Activated naive CD4-positive, alpha-beta T cell treated with anti-CD3 and anti-CD28 coated beads for 36 hours (primary cell): ENCODE results near the gene LSM7. TPM values are rescaled to one million over a fixed set of nuclear protein-coding genes. Genes with fewer than 3 reads are reported as not detected.

Experiments used
- CTCF ChIA-PET: fragments of 350-600 bp; sonication (Branson Sonifier 250); formaldehyde crosslinking; loops from one replicate; lab custom pipeline; 2021; ENCODE audit warnings: antibody characterized with exemption; lab: Charles Lee
- DNase-seq: peaks from one replicate; pipeline ENCODE4 v3.0.0-alpha.2; 2020
- H3K27ac Mint-ChIP-seq: one replicate; pipeline ENCODE4 v1.8.0; 2021; ENCODE audit warnings: mild to moderate bottlenecking, mixed read lengths
- H3K27me3 Mint-ChIP-seq: one replicate; pipeline ENCODE4 v1.8.0; 2021; ENCODE audit warnings: low read depth, mixed read lengths
- H3K36me3 Mint-ChIP-seq: one replicate; pipeline ENCODE4 v1.8.0; 2021; ENCODE audit warnings: low read depth, mixed read lengths
- H3K4me1 Mint-ChIP-seq: one replicate; pipeline ENCODE4 v1.8.0; 2021; ENCODE audit warnings: low read depth, mixed read lengths
- H3K4me3 Mint-ChIP-seq: one replicate; pipeline ENCODE4 v1.8.0; 2021; ENCODE audit warnings: mild to moderate bottlenecking, moderate library complexity, mixed read lengths
- H3K9me3 Mint-ChIP-seq: one replicate; pipeline ENCODE4 v1.8.0; 2021; ENCODE audit warnings: mixed read lengths
- intact Hi-C: fragments of 100-400 bp; cut with micrococcal nuclease; formaldehyde crosslinking; loops from one replicate; pipeline ENCODE4 v1.15.1; 2023
- total RNA-seq, 2 experiments: library from RNA; stranded (reverse); gene quantifications; one replicate each; pipeline ENCODE4 v1.2.3, GENCODE V29; 2021

Gene LSM7
- total RNA-seq, 2 experiments from 2014 or later, result 162 to 164 TPM

DNA sequence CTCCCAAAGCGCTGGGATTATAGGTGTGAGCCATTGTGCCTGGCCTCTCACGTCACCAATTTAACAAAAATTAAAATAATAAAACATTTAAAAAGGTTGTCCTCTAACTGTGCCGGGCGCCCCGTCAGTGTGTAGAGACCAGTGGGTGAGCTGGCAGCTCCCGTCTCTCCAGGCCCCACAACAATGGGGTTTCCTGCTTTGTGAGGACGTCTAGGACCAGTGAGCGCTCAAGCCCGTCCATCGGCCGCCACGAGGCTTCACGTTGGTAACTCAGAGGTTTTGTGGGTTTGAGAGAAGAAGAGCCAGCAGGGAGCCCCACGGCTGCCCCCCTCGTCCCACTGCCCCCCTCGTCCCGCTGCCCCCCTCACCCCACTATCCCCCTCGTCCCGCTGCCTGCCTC, 4.7 kb downstream of the LSM7 start:
- H3K27me3 Mint-ChIP-seq, result no peaks in the 10 kb centered on the region
- H3K9me3 Mint-ChIP-seq, result no peaks in the 10 kb centered on the region
- H3K36me3 Mint-ChIP-seq, result peaks cover 26% of the 10 kb centered on the region
- H3K27ac Mint-ChIP-seq, result no peak overlapping the region
- H3K4me3 Mint-ChIP-seq, result no peak overlapping the region
- intact Hi-C loops, result no loop called here
- DNase-seq, result no peak
- H3K4me1 Mint-ChIP-seq, result peaks cover 34% of the 10 kb centered on the region
- CTCF ChIA-PET, result interaction anchor here (0.7 kb wide), 1 partner anchor 21 kb away, joined by 4 read pairs; no protein-coding TSS in a partner anchor

DNA sequence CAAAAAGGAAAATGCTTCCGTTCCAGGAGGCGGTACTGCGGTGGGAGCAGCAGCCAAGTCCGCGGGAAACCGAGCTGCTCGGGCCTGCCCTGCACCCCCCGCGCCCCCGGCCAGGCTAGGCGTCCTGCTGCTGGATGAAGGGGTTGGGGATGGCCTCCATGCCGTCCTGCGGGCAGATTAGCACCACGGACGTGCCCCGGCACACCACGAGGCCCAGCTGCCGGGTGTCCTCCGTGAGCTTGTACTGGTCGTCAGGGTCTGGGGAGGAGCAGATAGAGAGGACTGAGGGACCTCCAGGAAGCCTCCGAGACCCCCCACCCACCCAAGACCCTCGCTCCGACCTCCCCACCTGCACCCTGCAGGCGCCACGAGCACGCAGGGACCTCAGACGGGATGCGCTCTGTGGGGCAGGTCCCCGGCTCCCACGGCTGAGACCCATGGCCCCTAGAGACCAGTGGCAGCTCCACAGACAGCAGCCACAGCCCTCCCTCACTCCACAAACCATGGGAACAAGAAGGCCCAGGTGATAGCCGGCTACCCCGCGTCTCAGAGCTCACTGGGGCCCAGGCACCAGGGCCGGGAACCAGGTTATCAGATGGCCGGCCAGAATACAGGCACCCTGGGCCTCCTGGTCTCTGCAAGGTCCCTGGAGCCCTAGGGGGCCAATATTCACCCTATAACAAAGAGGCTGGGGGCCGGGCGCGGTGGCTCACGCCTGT, 6.7 kb downstream of the LSM7 start:
- peaks cover 18% of the 10 kb centered on the region for H3K36me3 Mint-ChIP-seq
- CTCF ChIA-PET, result interaction anchor here (0.5 to 0.6 kb wide), 2 partner anchors 20 to 150 kb away, joined by 3 read pairs; no protein-coding TSS in a partner anchor
- H3K27ac Mint-ChIP-seq, result no peak overlapping the region
- no peaks in the 10 kb centered on the region for H3K27me3 Mint-ChIP-seq
- intact Hi-C loops, result no loop called here
- H3K4me1 Mint-ChIP-seq, result peaks cover 23% of the 10 kb centered on the region
- no peak for DNase-seq
- no peaks in the 10 kb centered on the region for H3K9me3 Mint-ChIP-seq
- H3K4me3 Mint-ChIP-seq, result no peak overlapping the region

DNA sequence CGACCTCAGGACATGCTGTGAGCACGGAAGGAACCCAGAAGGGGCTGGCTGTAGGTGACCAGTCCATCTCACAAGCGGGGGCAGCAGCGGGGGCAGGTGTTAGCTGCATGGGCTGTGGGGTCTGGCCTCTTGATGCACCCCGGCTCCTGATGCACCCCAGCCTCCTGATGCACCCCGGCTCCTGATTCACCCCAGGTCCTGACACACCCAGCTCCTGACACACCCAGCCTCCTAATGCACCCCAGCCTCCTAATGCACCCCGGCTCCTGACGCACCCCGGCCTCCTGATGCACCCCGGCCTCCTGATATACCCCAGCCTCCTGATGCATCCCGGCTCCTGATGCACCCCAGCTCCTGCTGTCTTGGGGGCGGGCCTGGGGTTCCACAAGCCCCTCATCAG, 7.4 kb downstream of the LSM7 start:
- H3K4me1 Mint-ChIP-seq, result peaks cover 15% of the 10 kb centered on the region
- H3K27me3 Mint-ChIP-seq, result no peaks in the 10 kb centered on the region
- intact Hi-C loops, result no loop called here
- CTCF ChIA-PET, result no interaction called here
- peaks cover 15% of the 10 kb centered on the region for H3K36me3 Mint-ChIP-seq
- H3K4me3 Mint-ChIP-seq, result no peak overlapping the region
- peaks cover 1% of the 10 kb centered on the region for H3K9me3 Mint-ChIP-seq
- no peak overlapping the region for H3K27ac Mint-ChIP-seq
- no peak for DNase-seq

- no peak overlapping the region for H3K27ac Mint-ChIP-seq
- H3K9me3 Mint-ChIP-seq, result peaks cover 10% of the 10 kb centered on the region
- H3K27me3 Mint-ChIP-seq, result peaks cover 4% of the 10 kb centered on the region
- H3K4me1 Mint-ChIP-seq, result peaks cover 6% of the 10 kb centered on the region
- H3K4me3 Mint-ChIP-seq, result no peak overlapping the region
- intact Hi-C loops, result no loop called here
- CTCF ChIA-PET, result no interaction called here
- no peak for DNase-seq
- H3K36me3 Mint-ChIP-seq, result peaks cover 7% of the 10 kb centered on the region
These were observed 8.3 kb downstream of the LSM7 start for GRCh38 chr19:2320049-2320448.

DNA sequence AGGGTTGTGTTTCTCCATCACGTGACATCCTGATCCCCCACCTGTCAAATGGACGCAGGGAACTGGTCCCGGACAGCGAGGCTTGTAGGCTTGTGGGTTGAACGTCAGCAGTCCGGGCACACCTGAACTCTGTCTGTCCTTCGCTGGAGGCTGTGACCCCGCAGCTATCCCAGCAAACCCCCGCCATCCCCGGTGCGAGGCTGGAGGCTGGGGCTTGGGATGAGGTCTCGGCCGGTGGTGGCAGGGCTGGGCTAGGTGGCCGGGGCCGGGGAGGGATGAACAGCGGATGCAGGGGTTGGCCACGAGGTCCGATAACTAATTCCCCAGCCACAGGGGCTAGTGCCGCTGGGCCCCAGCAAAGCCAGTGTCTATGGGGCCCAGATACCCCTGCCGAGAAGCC, 8.8 kb downstream of the LSM7 start:
- peaks cover 14% of the 10 kb centered on the region for H3K9me3 Mint-ChIP-seq

GRCh38 chr19:2318923-2319322, 9.5 kb downstream of the LSM7 start:
- peaks cover 4% of the 10 kb centered on the region for H3K36me3 Mint-ChIP-seq
- no peaks in the 10 kb centered on the region for H3K4me1 Mint-ChIP-seq
- no peak overlapping the region for H3K27ac Mint-ChIP-seq
- no peak overlapping the region for H3K4me3 Mint-ChIP-seq
- CTCF ChIA-PET, result interaction anchor here (0.6 kb wide), 1 partner anchor 406 kb away, joined by 3 read pairs; no protein-coding TSS in a partner anchor
- H3K9me3 Mint-ChIP-seq, result peaks cover 14% of the 10 kb centered on the region
- intact Hi-C loops, result no loop called here
- peaks cover 14% of the 10 kb centered on the region for H3K27me3 Mint-ChIP-seq
- no peak for DNase-seq

More for the DNA sequence above, 8.8 kb downstream of the LSM7 start:
- intact Hi-C loops, result no loop called here
- Mint-ChIP-seq H3K4me3 (no peak overlapping the region), H3K36me3 (peaks cover 7% of the 10 kb centered on the region), H3K4me1 (peaks cover under 1% of the 10 kb centered on the region), H3K27me3 (peaks cover 9% of the 10 kb centered on the region), H3K27ac (no peak overlapping the region)
- DNase-seq, result no peak
- CTCF ChIA-PET, result no interaction called here

- Mint-ChIP-seq H3K9me3 (peaks cover 14% of the 10 kb centered on the region), H3K36me3 (peaks cover 2% of the 10 kb centered on the region), H3K27me3 (peaks cover 22% of the 10 kb centered on the region), H3K27ac (no peak overlapping the region), H3K4me3 (no peak overlapping the region), H3K4me1 (no peaks in the 10 kb centered on the region)
- intact Hi-C loops, result no loop called here
- DNase-seq, result no peak
- CTCF ChIA-PET, result interaction anchor here (0.8 kb wide), 1 partner anchor 74 kb away, joined by 3 read pairs; no protein-coding TSS in a partner anchor
These were observed 10.6 kb downstream of the LSM7 start for GRCh38 chr19:2317756-2318155.

DNA sequence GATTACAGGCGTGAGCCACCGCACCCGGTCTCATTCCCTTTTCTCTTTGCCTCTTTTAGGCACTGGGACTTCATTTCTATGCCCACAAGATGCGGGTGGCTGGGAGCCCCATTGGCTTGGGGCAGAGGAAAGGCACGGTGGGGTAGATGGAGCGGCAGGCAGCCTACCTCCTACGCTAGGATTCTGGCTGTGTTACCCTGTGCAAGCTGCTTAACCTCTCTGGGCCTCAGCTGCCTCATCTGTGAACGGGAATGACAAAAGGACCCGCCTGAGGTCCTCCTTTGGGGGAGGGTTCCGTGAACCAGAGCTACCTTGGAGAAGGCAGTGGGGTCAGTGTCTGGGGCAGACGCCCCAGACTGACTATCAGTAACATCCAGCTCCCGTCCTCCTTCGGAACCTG, 11.1 kb downstream of the LSM7 start:
- H3K4me1 Mint-ChIP-seq, result no peaks in the 10 kb centered on the region
- peaks cover 24% of the 10 kb centered on the region for H3K27me3 Mint-ChIP-seq
- no peak overlapping the region for H3K27ac Mint-ChIP-seq
- intact Hi-C loops, result no loop called here
- H3K9me3 Mint-ChIP-seq, result peaks cover 14% of the 10 kb centered on the region
- no peak for DNase-seq
- no peaks in the 10 kb centered on the region for H3K36me3 Mint-ChIP-seq
- no peak overlapping the region for H3K4me3 Mint-ChIP-seq
- CTCF ChIA-PET, result interaction anchor here (0.8 kb wide), 1 partner anchor 74 kb away, joined by 3 read pairs; no protein-coding TSS in a partner anchor

GRCh38 chr19:2315818-2316353, 12.5 kb downstream of the LSM7 start:
- intact Hi-C loops, result no loop called here
- Mint-ChIP-seq H3K9me3 (peaks cover 14% of the 10 kb centered on the region), H3K4me3 (no peak overlapping the region), H3K27me3 (peaks cover 28% of the 10 kb centered on the region), H3K4me1 (no peaks in the 10 kb centered on the region), H3K36me3 (no peaks in the 10 kb centered on the region), H3K27ac (no peak overlapping the region)
- DNase-seq, result peak; percentile 39
- CTCF ChIA-PET, result interaction anchor here (0.6 to 1.1 kb wide), 3 partner anchors 23 to 321 kb away, joined by 3 to 4 read pairs (median 3); no protein-coding TSS in a partner anchor

DNA sequence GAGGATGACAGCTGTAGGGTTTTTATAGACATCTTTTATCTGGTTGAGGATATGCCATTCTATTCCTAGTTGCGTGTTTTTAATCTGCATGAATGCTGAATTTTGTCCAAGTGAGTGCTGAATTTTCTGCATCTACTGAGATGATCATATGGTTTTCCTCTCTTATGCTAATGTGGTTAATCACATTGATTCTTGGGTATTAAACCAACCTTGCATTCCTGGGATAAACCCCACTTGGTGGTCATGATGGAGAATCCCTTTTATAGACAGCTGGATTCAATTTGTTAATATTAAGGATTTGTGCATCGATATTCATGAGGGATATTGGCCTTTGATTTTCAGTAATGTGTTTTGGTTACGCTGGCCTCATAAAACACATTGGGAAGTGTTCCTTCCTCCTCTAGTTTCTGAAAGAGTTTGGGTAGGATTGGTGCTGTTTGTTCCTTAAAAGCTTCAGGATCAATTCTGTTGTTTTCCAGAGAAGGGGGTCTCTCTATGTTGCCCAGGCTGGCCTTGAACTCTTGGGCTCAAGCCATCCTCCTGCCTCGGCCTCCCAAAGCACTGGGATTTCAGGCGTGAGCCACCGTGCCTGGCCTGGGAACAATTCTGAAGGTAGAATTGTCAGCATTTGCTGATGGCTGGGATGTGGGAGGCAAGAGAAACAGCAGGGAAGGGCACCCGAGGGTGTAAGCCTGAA, 13.1 kb downstream of the LSM7 start:
- Mint-ChIP-seq H3K4me3 (no peak overlapping the region), H3K27me3 (peaks cover 31% of the 10 kb centered on the region), H3K27ac (no peak overlapping the region), H3K9me3 (peaks cover 14% of the 10 kb centered on the region), H3K36me3 (no peaks in the 10 kb centered on the region), H3K4me1 (no peaks in the 10 kb centered on the region)
- intact Hi-C loops, result no loop called here
- CTCF ChIA-PET, result interaction anchor here (1.1 kb wide), 1 partner anchor 322 kb away, joined by 4 read pairs; no protein-coding TSS in a partner anchor
- no peak for DNase-seq

GRCh38 chr19:2312820-2313501, 15.4 kb downstream of the LSM7 start:
- no peak overlapping the region for H3K4me3 Mint-ChIP-seq
- no peak overlapping the region for H3K27ac Mint-ChIP-seq
- peaks cover 50% of the 10 kb centered on the region for H3K27me3 Mint-ChIP-seq
- intact Hi-C loops, result no loop called here
- DNase-seq, result no peak
- no peaks in the 10 kb centered on the region for H3K36me3 Mint-ChIP-seq
- peaks cover 2% of the 10 kb centered on the region for H3K4me1 Mint-ChIP-seq
- CTCF ChIA-PET, result interaction anchor here (0.7 kb wide), 1 partner anchor 722 kb away, joined by 3 read pairs; no protein-coding TSS in a partner anchor
- H3K9me3 Mint-ChIP-seq, result peaks cover 14% of the 10 kb centered on the region

- H3K9me3 Mint-ChIP-seq, result peaks cover 14% of the 10 kb centered on the region
- intact Hi-C loops, result no loop called here
- H3K4me1 Mint-ChIP-seq, result peaks cover 5% of the 10 kb centered on the region
- no peaks in the 10 kb centered on the region for H3K36me3 Mint-ChIP-seq
- CTCF ChIA-PET, result no interaction called here
- no peak for DNase-seq
- H3K4me3 Mint-ChIP-seq, result no peak overlapping the region
- H3K27ac Mint-ChIP-seq, result no peak overlapping the region
- peaks cover 61% of the 10 kb centered on the region for H3K27me3 Mint-ChIP-seq
These were observed 17.3 kb downstream of the LSM7 start for GRCh38 chr19:2311093-2311492.
